ENCODE measurements around the gene BICD2. TPM values are rescaled to one million over a fixed set of nuclear protein-coding genes. Genes with fewer than 3 reads are reported as not detected.

BICD2 gene
- total RNA-seq, 2 donors from 2014 or later, result 22.2 to 48.3 TPM

DNA sequence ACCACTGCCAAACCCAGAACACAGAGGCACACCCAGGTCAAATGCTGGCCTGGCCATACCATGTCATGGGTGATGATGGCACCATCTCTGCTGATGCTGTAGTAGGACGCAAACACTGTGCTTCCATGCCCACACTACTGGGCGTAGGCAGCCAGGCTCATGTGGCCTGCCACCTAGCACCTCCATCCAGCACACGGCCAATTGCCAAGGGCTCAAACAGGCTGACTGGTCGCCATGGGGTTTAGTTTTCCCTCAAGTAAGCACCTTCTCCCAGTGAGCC lies 39.4 kb downstream of the BICD2 start:
- Histone ChIP-seq H3K9me3 (no peaks in the 10 kb centered on the region), H3K4me1 (replicated peaks) (no peaks in the 10 kb centered on the region), H3K4me3 (no peak overlapping the region), H3K27ac (no peak overlapping the region), H3K27me3 (replicated peaks; ENCODE audit: insufficient read depth) (no peaks in the 10 kb centered on the region), H3K36me3 (peaks cover 0 to 5% of the 10 kb centered on the region in 2 donors)
- DNase-seq (ENCODE audit: low spot score), result no peak
- intact Hi-C loops (cut with DNase I), result no loop called here
- TF ChIP-seq, protein P1, sequence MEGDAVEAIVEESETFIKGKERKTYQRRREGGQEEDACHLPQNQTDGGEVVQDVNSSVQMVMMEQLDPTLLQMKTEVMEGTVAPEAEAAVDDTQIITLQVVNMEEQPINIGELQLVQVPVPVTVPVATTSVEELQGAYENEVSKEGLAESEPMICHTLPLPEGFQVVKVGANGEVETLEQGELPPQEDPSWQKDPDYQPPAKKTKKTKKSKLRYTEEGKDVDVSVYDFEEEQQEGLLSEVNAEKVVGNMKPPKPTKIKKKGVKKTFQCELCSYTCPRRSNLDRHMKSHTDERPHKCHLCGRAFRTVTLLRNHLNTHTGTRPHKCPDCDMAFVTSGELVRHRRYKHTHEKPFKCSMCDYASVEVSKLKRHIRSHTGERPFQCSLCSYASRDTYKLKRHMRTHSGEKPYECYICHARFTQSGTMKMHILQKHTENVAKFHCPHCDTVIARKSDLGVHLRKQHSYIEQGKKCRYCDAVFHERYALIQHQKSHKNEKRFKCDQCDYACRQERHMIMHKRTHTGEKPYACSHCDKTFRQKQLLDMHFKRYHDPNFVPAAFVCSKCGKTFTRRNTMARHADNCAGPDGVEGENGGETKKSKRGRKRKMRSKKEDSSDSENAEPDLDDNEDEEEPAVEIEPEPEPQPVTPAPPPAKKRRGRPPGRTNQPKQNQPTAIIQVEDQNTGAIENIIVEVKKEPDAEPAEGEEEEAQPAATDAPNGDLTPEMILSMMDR (IDR thresholded peaks at IDR 0.05), result no peak
- TF ChIP-seq POLR2AphosphoS5 (IDR thresholded peaks at IDR 0.05) (no peak), POLR2A (IDR thresholded peaks at IDR 0.05) (no peak)
- 87% methylated on average over 4 of the region's 4 CpGs for WGBS

DNA sequence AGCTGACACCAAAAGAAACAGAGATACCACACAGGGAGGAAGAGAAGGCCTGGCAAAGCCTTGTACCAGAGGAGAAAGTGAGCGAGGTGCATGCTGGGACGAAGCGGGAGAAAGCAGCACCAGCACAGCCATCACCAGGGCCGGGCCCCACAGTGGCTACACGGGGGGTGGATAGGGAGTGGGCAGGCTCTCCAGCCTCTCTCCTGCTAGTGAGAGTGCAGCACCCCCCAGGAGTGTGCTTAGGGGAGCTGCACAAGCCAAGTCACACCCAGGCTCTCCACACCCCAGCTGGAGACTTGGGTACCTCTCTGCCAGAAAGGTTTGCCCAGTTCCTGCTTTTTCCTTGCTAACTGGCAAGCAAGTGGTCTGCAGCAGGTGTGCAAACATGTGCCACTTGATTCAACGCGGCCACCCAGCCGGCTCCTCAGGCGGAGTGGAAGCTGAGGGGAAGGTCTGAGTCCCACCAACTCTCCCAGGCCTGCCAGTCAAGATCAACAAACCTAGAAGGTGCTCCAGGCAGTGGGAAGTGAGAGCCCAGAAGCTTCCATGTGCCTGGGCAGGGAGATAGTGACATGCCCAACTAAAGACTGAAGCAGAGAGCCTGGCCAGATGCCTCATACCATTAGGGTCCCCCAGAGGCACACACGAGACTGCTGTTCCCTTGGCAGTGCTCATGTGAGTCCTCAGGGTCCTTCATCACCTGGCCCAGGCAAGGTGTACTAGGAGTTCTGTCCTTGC lies 39.9 kb downstream of the BICD2 start:
- H3K36me3 ChIP-seq, result peaks cover 3 to 10% of the 10 kb centered on the region in 2 donors
- H3K4me3 ChIP-seq, result no peak overlapping the region
- 68% methylated on average over 10 of the region's 10 CpGs for WGBS
- intact Hi-C loops (cut with DNase I), result no loop called here
- no peaks in the 10 kb centered on the region for H3K4me1 ChIP-seq (replicated peaks)
- DNase-seq (ENCODE audit: low spot score), result no peak
- H3K27ac ChIP-seq, result peak overlapping the region; percentile 62 to 69
- TF ChIP-seq POLR2AphosphoS5 (IDR thresholded peaks at IDR 0.05), result peak; percentile 6
- TF ChIP-seq, protein P1 (IDR thresholded peaks at IDR 0.05), result no peak
- no peaks in the 10 kb centered on the region for H3K9me3 ChIP-seq
- no peaks in the 10 kb centered on the region for H3K27me3 ChIP-seq (replicated peaks; ENCODE audit: insufficient read depth)

DNA sequence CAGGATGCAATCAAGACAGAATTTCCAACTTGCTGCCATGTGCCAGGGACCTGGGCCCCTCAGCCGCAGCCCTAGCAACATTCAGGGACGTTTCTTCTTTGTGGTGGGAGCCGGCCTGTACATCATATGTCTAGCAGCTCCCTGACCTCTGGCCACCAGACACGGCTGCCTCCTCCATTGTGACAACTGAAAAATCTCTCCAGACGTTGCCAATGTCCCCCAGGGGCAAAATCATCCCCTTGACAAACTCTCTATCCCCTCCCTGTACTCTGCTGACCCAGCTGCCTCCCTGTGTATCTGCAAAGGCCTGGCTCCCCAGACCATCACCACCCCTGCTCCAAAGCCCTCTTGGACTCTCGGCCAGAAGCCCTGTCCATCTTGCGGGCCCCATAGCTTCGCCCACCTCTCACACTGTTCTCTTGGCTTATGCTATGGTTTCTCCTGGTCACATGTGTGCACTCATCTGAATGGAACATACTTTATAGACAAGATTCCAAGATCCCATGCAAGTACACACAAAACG lies 40.8 kb downstream of the BICD2 start:
- no peaks in the 10 kb centered on the region for H3K4me1 ChIP-seq (replicated peaks)
- TF ChIP-seq POLR2A (IDR thresholded peaks at IDR 0.05), result no peak
- TF ChIP-seq, protein P1 (IDR thresholded peaks at IDR 0.05), result no peak
- no peak for TF ChIP-seq POLR2AphosphoS5 (IDR thresholded peaks at IDR 0.05)
- DNase-seq (ENCODE audit: low spot score), result no peak
- intact Hi-C loops (cut with DNase I), result no loop called here
- no peaks in the 10 kb centered on the region for H3K9me3 ChIP-seq
- 59% methylated on average over 9 of the region's 9 CpGs for WGBS
- H3K4me3 ChIP-seq, result no peak overlapping the region
- peak overlapping the region; percentile 62 to 69 for H3K27ac ChIP-seq
- H3K36me3 ChIP-seq, result peaks cover 7 to 17% of the 10 kb centered on the region in 2 donors
- H3K27me3 ChIP-seq (replicated peaks; ENCODE audit: insufficient read depth), result no peaks in the 10 kb centered on the region

DNA sequence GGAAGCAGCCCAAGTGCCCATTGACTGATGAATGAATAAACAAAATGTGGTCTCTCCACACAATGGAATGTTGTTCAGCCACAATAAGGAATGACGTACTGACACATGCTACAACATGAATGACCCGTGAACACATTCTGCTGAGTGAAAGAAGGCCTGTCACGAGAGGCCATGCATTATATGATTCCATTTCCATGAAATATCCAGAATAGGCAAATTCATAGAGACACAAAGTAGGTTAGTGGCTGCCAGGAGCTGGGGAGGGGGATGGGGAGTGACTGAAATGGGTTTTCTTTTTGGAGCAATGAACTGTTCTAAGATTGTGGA lies 41.4 kb downstream of the BICD2 start:
- Histone ChIP-seq H3K4me1 (replicated peaks) (no peaks in the 10 kb centered on the region), H3K36me3 (peaks cover 9 to 23% of the 10 kb centered on the region in 2 donors), H3K27me3 (replicated peaks; ENCODE audit: insufficient read depth) (no peaks in the 10 kb centered on the region), H3K27ac (peak overlapping the region; percentile 62 to 69), H3K4me3 (no peak overlapping the region), H3K9me3 (no peaks in the 10 kb centered on the region)
- intact Hi-C loops (cut with DNase I), result no loop called here
- 39% methylated on average over 3 of the region's 3 CpGs for WGBS
- TF ChIP-seq POLR2A (IDR thresholded peaks at IDR 0.05), result no peak
- TF ChIP-seq POLR2AphosphoS5 (IDR thresholded peaks at IDR 0.05), result peak; percentile 96
- TF ChIP-seq, protein P1 (IDR thresholded peaks at IDR 0.05), result no peak
- peak; percentile 85 for DNase-seq (ENCODE audit: low spot score)

Measured in prostate gland (tissue), 2 donors.